Natural killer cell treated with Interleukin-12 subunit alpha and Interleukin-12 subunit beta and Interleukin-15 and Interleukin-18, amount 100 ng/mL, for 72 hours (primary cell): ENCODE data around the gene EFNB2. TPM values are rescaled to one million over a fixed set of nuclear protein-coding genes. Genes with fewer than 3 reads are reported as not detected.

Experiments used
- ATAC-seq, 2 donors: fragments of 150-1000 bp; cut with Tn5 transposase in 1 of 2; sonication (Bioruptor Pico), chemical (Tn5 transposase) in 1 of 2; 2 replicates each; pipeline ENCODE4 v1.10.0; 2021
- DNase-seq: peaks from one replicate; pipeline ENCODE4 v3.0.0; 2022; ENCODE audit warnings: low spot score
- H3K27ac Mint-ChIP-seq, 2 donors: 1 replicate in 1 of 2; 2 replicates in 1 of 2; pipeline ENCODE4 v1.8.0; 2022; ENCODE audit warnings: mixed read lengths in 2 of 2, mild to moderate bottlenecking in 1 of 2, moderate library complexity in 1 of 2
- H3K27me3 Mint-ChIP-seq, 2 donors: 1 replicate in 1 of 2; 2 replicates in 1 of 2; pipeline ENCODE4 v1.8.0; 2022; ENCODE audit warnings: mixed read lengths in 2 of 2
- H3K36me3 Mint-ChIP-seq: one replicate; pipeline ENCODE4 v1.8.0; 2022; ENCODE audit warnings: mixed read lengths
- H3K4me1 Mint-ChIP-seq, 2 donors: 1 replicate in 1 of 2; 2 replicates in 1 of 2; pipeline ENCODE4 v1.8.0; 2022; ENCODE audit warnings: low read depth in 2 of 2, mixed read lengths in 2 of 2, mild to moderate bottlenecking in 1 of 2
- H3K4me3 Mint-ChIP-seq: one replicate; pipeline ENCODE4 v1.8.0; 2022; ENCODE audit warnings: mixed read lengths
- H3K9me3 Mint-ChIP-seq: 2 replicates; pipeline ENCODE4 v1.8.0; 2022; ENCODE audit warnings: mixed read lengths
- total RNA-seq, 2 donors: library from RNA; stranded (reverse); gene quantifications; one replicate each; pipeline ENCODE4 v1.2.3, GENCODE V29; 2022

EFNB2 gene
- total RNA-seq, result under 1 TPM; 0.26 to 0.28 TPM

- H3K36me3 Mint-ChIP-seq, result peaks cover 1% of the 10 kb centered on the region
- DNase-seq (peak; percentile 90), ATAC-seq (peak; percentile 98)
- peak within 1 kb of the TSS; percentile 93 for H3K4me3 Mint-ChIP-seq
- H3K9me3 Mint-ChIP-seq, result no peaks in the 10 kb centered on the region
- peaks cover 16 to 20% of the 10 kb centered on the region in 2 donors for H3K4me1 Mint-ChIP-seq
- H3K27me3 Mint-ChIP-seq, result peaks cover 16 to 33% of the 10 kb centered on the region in 2 donors
- peak within 1 kb of the TSS; percentile 64 to 90 for H3K27ac Mint-ChIP-seq
Measured at GRCh38 chr13:106535552-106536243, at the start of gene EFNB2. EFNB2 (minus strand) TSS chr13:106535662; CDS start chr13:106534964, 698 bp downstream.

GRCh38 chr13:106581225-106581624 is 45.8 kb upstream of the EFNB2 start:
- ATAC-seq, result no peak
- Mint-ChIP-seq H3K4me3 (no peak overlapping the region), H3K36me3 (peaks cover 10% of the 10 kb centered on the region), H3K9me3 (peaks cover 7% of the 10 kb centered on the region), H3K27ac (no peak overlapping the region), H3K27me3 (peaks cover 12 to 15% of the 10 kb centered on the region in 2 donors), H3K4me1 (no peaks in the 10 kb centered on the region)
- no peak for DNase-seq

- Mint-ChIP-seq H3K4me1 (no peaks in the 10 kb centered on the region), H3K27ac (no peak overlapping the region), H3K9me3 (peaks cover 3% of the 10 kb centered on the region), H3K27me3 (no peaks in the 10 kb centered on the region), H3K36me3 (no peaks in the 10 kb centered on the region), H3K4me3 (no peak overlapping the region)
- DNase-seq (no peak), ATAC-seq (no peak)
Measured at GRCh38 chr13:106575896-106576295, 40.4 kb upstream of the EFNB2 start.

- Mint-ChIP-seq H3K4me1 (peaks cover 6 to 7% of the 10 kb centered on the region in 2 donors), H3K9me3 (peaks cover 3% of the 10 kb centered on the region), H3K4me3 (no peak overlapping the region), H3K27ac (no peak overlapping the region), H3K36me3 (no peaks in the 10 kb centered on the region), H3K27me3 (no peaks in the 10 kb centered on the region)
- DNase-seq (no peak), ATAC-seq (no peak)
Measured at GRCh38 chr13:106573868-106574267, 38.4 kb upstream of the EFNB2 start.

- H3K27ac Mint-ChIP-seq, result no peak overlapping the region
- peaks cover 9 to 11% of the 10 kb centered on the region in 2 donors for H3K4me1 Mint-ChIP-seq
- peaks cover 3% of the 10 kb centered on the region for H3K9me3 Mint-ChIP-seq
- H3K4me3 Mint-ChIP-seq, result no peak overlapping the region
- H3K36me3 Mint-ChIP-seq, result no peaks in the 10 kb centered on the region
- no peak for DNase-seq
- no peaks in the 10 kb centered on the region for H3K27me3 Mint-ChIP-seq
- no peak for ATAC-seq
Measured at GRCh38 chr13:106573284-106573846, 37.9 kb upstream of the EFNB2 start.

- DNase-seq (peak; percentile 74), ATAC-seq (peak; percentile 10 to 59)
- Mint-ChIP-seq H3K27ac (peak overlapping the region in 1 of 2 donors; percentile 23), H3K4me1 (peaks cover 30 to 34% of the 10 kb centered on the region in 2 donors), H3K4me3 (peak overlapping the region; percentile 49), H3K9me3 (peaks cover 3% of the 10 kb centered on the region), H3K36me3 (peaks cover 5% of the 10 kb centered on the region), H3K27me3 (no peaks in the 10 kb centered on the region)
Measured at GRCh38 chr13:106570299-106570852, 34.9 kb upstream of the EFNB2 start.

GRCh38 chr13:106569233-106570095 is 34.0 kb upstream of the EFNB2 start:
- Mint-ChIP-seq H3K9me3 (peaks cover 3% of the 10 kb centered on the region), H3K27me3 (no peaks in the 10 kb centered on the region), H3K4me3 (no peak overlapping the region), H3K27ac (peak overlapping the region in 1 of 2 donors; percentile 23), H3K36me3 (peaks cover 5% of the 10 kb centered on the region), H3K4me1 (peaks cover 40 to 44% of the 10 kb centered on the region in 2 donors)
- no peak for ATAC-seq
- DNase-seq, result no peak

- peaks cover 49 to 54% of the 10 kb centered on the region in 2 donors for H3K4me1 Mint-ChIP-seq
- no peaks in the 10 kb centered on the region for H3K9me3 Mint-ChIP-seq
- H3K27ac Mint-ChIP-seq, result peak overlapping the region; percentile 96 to 99
- H3K4me3 Mint-ChIP-seq, result peak overlapping the region; percentile 98
- DNase-seq (no peak), ATAC-seq (peak; percentile 11 to 40)
- H3K36me3 Mint-ChIP-seq, result peaks cover 5% of the 10 kb centered on the region
- H3K27me3 Mint-ChIP-seq, result no peaks in the 10 kb centered on the region
Measured at GRCh38 chr13:106568299-106569003, 33.0 kb upstream of the EFNB2 start.

- H3K27ac Mint-ChIP-seq, result peak within 1 kb of the TSS; percentile 96 to 99
- H3K9me3 Mint-ChIP-seq, result no peaks in the 10 kb centered on the region
- H3K36me3 Mint-ChIP-seq, result peaks cover 5% of the 10 kb centered on the region
- peaks cover 52 to 59% of the 10 kb centered on the region in 2 donors for H3K4me1 Mint-ChIP-seq
- DNase-seq (peak; percentile 95), ATAC-seq (peak; percentile 91 to 94)
- no peaks in the 10 kb centered on the region for H3K27me3 Mint-ChIP-seq
- H3K4me3 Mint-ChIP-seq, result peak within 1 kb of the TSS; percentile 98
Measured at GRCh38 chr13:106567474-106568298, 32.2 kb upstream of the EFNB2 start, which contains the start of gene ARGLU1. ARGLU1 (minus strand) TSS chr13:106568137; CDS start chr13:106567919, 218 bp downstream.

GRCh38 chr13:106566641-106567473 is 31.4 kb upstream of the EFNB2 start:
- H3K27me3 Mint-ChIP-seq, result no peaks in the 10 kb centered on the region
- H3K9me3 Mint-ChIP-seq, result no peaks in the 10 kb centered on the region
- peaks cover 5% of the 10 kb centered on the region for H3K36me3 Mint-ChIP-seq
- ATAC-seq (peak; percentile 64 to 68), DNase-seq (peak; percentile 68)
- H3K4me1 Mint-ChIP-seq, result peaks cover 58 to 67% of the 10 kb centered on the region in 2 donors
- H3K4me3 Mint-ChIP-seq, result peak overlapping the region; percentile 98
- peak overlapping the region; percentile 96 to 99 for H3K27ac Mint-ChIP-seq

GRCh38 chr13:106565127-106565775 is 29.8 kb upstream of the EFNB2 start:
- peak overlapping the region; percentile 98 for H3K4me3 Mint-ChIP-seq
- H3K27me3 Mint-ChIP-seq, result no peaks in the 10 kb centered on the region
- DNase-seq, result no peak
- peaks cover 65 to 75% of the 10 kb centered on the region in 2 donors for H3K4me1 Mint-ChIP-seq
- peaks cover 5% of the 10 kb centered on the region for H3K36me3 Mint-ChIP-seq
- H3K27ac Mint-ChIP-seq, result peak overlapping the region; percentile 17 to 96
- no peak for ATAC-seq
- no peaks in the 10 kb centered on the region for H3K9me3 Mint-ChIP-seq
